Measurements from ENCODE around the gene EIF4G3.
A peak's percentile ranks its signal among the peaks of the same experiment; 100 is the strongest.

The EIF4G3 gene

GRCh38 chr1:21157868-21158267, 18.8 kb downstream of the EIF4G3 start:
- Histone ChIP-seq H3K27me3 (no peaks in the 10 kb centered on the region), H3K4me3 (ENCODE audit: low read depth in 1 of 2, low read length in 1 of 2) (no peak overlapping the region), H3K27ac (peak overlapping the region; percentile 52), H3K4me1 (ENCODE audit: control insufficient read depth in 1 of 2, insufficient read depth in 1 of 2, low read depth in 1 of 2, low read length in 1 of 2) (peaks cover 16 to 33% of the 10 kb centered on the region in 2 experiments), H3K36me3 (peaks cover 8% of the 10 kb centered on the region), H3K9me3 (no peaks in the 10 kb centered on the region)
- no peak for TF ChIP-seq CTCF (IDR thresholded peaks at IDR 0.05)

- Histone ChIP-seq H3K4me3 (ENCODE audit: low read depth in 1 of 2, low read length in 1 of 2) (no peak overlapping the region), H3K27ac (peak overlapping the region; percentile 52), H3K4me1 (ENCODE audit: control insufficient read depth in 1 of 2, insufficient read depth in 1 of 2, low read depth in 1 of 2, low read length in 1 of 2) (peaks cover 16 to 38% of the 10 kb centered on the region in 2 experiments), H3K27me3 (no peaks in the 10 kb centered on the region), H3K9me3 (no peaks in the 10 kb centered on the region), H3K36me3 (peaks cover 7% of the 10 kb centered on the region)
- TF ChIP-seq CTCF (IDR thresholded peaks at IDR 0.05), result no peak
Measured at GRCh38 chr1:21157054-21157453, 19.6 kb downstream of the EIF4G3 start.

- Histone ChIP-seq H3K27me3 (no peaks in the 10 kb centered on the region), H3K36me3 (peaks cover 5% of the 10 kb centered on the region), H3K4me1 (ENCODE audit: control insufficient read depth in 1 of 2, insufficient read depth in 1 of 2, low read depth in 1 of 2, low read length in 1 of 2) (peaks cover 16 to 38% of the 10 kb centered on the region in 2 experiments), H3K9me3 (no peaks in the 10 kb centered on the region), H3K4me3 (ENCODE audit: low read depth in 1 of 2, low read length in 1 of 2) (no peak overlapping the region), H3K27ac (peak overlapping the region; percentile 7)
- TF ChIP-seq CTCF (IDR thresholded peaks at IDR 0.05), result no peak
Measured at GRCh38 chr1:21156019-21156418, 20.7 kb downstream of the EIF4G3 start.

GRCh38 chr1:21154717-21155116, 22.0 kb downstream of the EIF4G3 start:
- Histone ChIP-seq H3K4me3 (ENCODE audit: low read depth in 1 of 2, low read length in 1 of 2) (no peak overlapping the region), H3K9me3 (no peaks in the 10 kb centered on the region), H3K4me1 (ENCODE audit: control insufficient read depth in 1 of 2, insufficient read depth in 1 of 2, low read depth in 1 of 2, low read length in 1 of 2) (peaks cover 22 to 43% of the 10 kb centered on the region in 2 experiments), H3K27ac (peak overlapping the region; percentile 32), H3K36me3 (peaks cover 3% of the 10 kb centered on the region), H3K27me3 (no peaks in the 10 kb centered on the region)
- no peak for TF ChIP-seq CTCF (IDR thresholded peaks at IDR 0.05)

GRCh38 chr1:21153388-21153787, 23.3 kb downstream of the EIF4G3 start:
- Histone ChIP-seq H3K27ac (peak overlapping the region; percentile 32), H3K9me3 (no peaks in the 10 kb centered on the region), H3K4me1 (ENCODE audit: control insufficient read depth in 1 of 2, insufficient read depth in 1 of 2, low read depth in 1 of 2, low read length in 1 of 2) (peaks cover 25 to 47% of the 10 kb centered on the region in 2 experiments), H3K27me3 (no peaks in the 10 kb centered on the region), H3K36me3 (peaks cover 5% of the 10 kb centered on the region), H3K4me3 (ENCODE audit: low read depth in 1 of 2, low read length in 1 of 2) (no peak overlapping the region)
- TF ChIP-seq CTCF (IDR thresholded peaks at IDR 0.05), result no peak
